ENCODE measurements around the gene ZNF354B. TPM values are rescaled to one million over a fixed set of nuclear protein-coding genes. Genes with fewer than 3 reads are reported as not detected.

ZNF354B gene
- total and polyA plus RNA-seq, 2 experiments from 2014 or later: 9.0 to 12.3 TPM

GRCh38 chr5:178872302-178872701 lies 12.5 kb downstream of the ZNF354B start:
- no peaks in the 10 kb centered on the region for H3K4me1 ChIP-seq (ENCODE audit: insufficient read depth)
- H3K27ac Mint-ChIP-seq: peak overlapping the region; percentile 16; the same call in 1 of the 2 replicates
- no peak for ATAC-seq
- H3K9me2 ChIP-seq (ENCODE audit: insufficient read depth): no peaks in the 10 kb centered on the region
- H3K36me3 Mint-ChIP-seq (ENCODE audit: low read depth): peaks cover 97% of the 10 kb centered on the region
- peaks cover 50% of the 10 kb centered on the region for H3K9me3 Mint-ChIP-seq
- H2AFZ ChIP-seq: no peak overlapping the region
- H3K4me3 ChIP-seq: no peak overlapping the region
- H3K36me3 ChIP-seq (ENCODE audit: insufficient read depth): 0 out of 2 replicates have a peak, but pooled peaks cover 1% of the 10 kb centered on the region
- 0 out of 2 replicates have a peak, but pooled peaks cover 8% of the 10 kb centered on the region for H3K79me2 ChIP-seq (replicated peaks; ENCODE audit: insufficient read depth)
- no peaks in the 10 kb centered on the region for H3K27me3 ChIP-seq (ENCODE audit: insufficient read depth)
- peaks cover 6% of the 10 kb centered on the region for H3K27me3 Mint-ChIP-seq (ENCODE audit: insufficient read depth, low read depth, poor library complexity)
- no peaks in the 10 kb centered on the region for H4K20me1 ChIP-seq (replicated peaks; ENCODE audit: insufficient read depth)
- TF ChIP-seq STAT1 (IDR thresholded peaks at IDR 0.05; ENCODE audit: unreplicated experiment) (no peak), ETS1 (IDR thresholded peaks at IDR 0.05) (no peak), ZNF462 (CRISPR knock-in tag; IDR thresholded peaks at IDR 0.05) (no peak), ZNF114 (CRISPR knock-in tag; IDR thresholded peaks at IDR 0.05) (no peak), ZNF331 (CRISPR knock-in tag; IDR thresholded peaks at IDR 0.05; ENCODE audit: low read depth) (no peak), EZH2 (IDR thresholded peaks at IDR 0.05; ENCODE audit: low read depth, unreplicated experiment) (no peak), CTCF (conservative IDR thresholded peaks at IDR 0.05; ENCODE audit: low read depth in 2 of 2) (no peak), REST (IDR thresholded peaks at IDR 0.05; ENCODE audit: unreplicated experiment) (no peak), CREB1 (CRISPR knock-in tag; IDR thresholded peaks at IDR 0.05; ENCODE audit: low read depth) (no peak), POLR2AphosphoS5 (IDR thresholded peaks at IDR 0.05; ENCODE audit: low read depth) (no peak), EZH2phosphoT487 (IDR thresholded peaks at IDR 0.05; ENCODE audit: unreplicated experiment) (no peak), NANOG (IDR thresholded peaks at IDR 0.05; ENCODE audit: borderline replicate concordance) (no peak), JUNB (IDR thresholded peaks at IDR 0.05; ENCODE audit: unreplicated experiment) (no peak)
- H3F3A ChIP-seq (replicated peaks; ENCODE audit: low read depth): no peaks in the 10 kb centered on the region
- H3K27ac ChIP-seq (ENCODE audit: low read depth): no peak overlapping the region
- no peak for DNase-seq (ENCODE audit: low spot score)
- H3K4me1 Mint-ChIP-seq: no peaks in the 10 kb centered on the region
- no peak overlapping the region for H3K4me2 ChIP-seq
- no peak overlapping the region for H3K4me3 Mint-ChIP-seq

Data from GM23338 (cell line).